Stimulated activated naive CD4-positive, alpha-beta T cell (primary cell): ENCODE measurements around the gene FOXJ2.
"Not testable (repeated sequence)": the region's sequence is repeated elsewhere in the genome, so short reads cannot be mapped to it uniquely, and the experiment has no call there.

Experiments used
- DNase-seq, 6 experiments: peaks; one replicate each; lab custom pipeline; 2025; lab: John Stamatoyannopoulos, UW

The FOXJ2 gene

GRCh38 chr12:8032242-8033152, at the start of gene FOXJ2:
FOXJ2 (plus strand) TSS chr12:8032716; CDS start chr12:8039833, 7,117 bp downstream.
- peak; percentile 68 to 82 (median 74) for DNase-seq

GRCh38 chr12:7983019-7983418, 49.5 kb upstream of the FOXJ2 start:
- DNase-seq: not testable (repeated sequence)

GRCh38 chr12:7983460-7983859, 49.1 kb upstream of the FOXJ2 start:
- not testable (repeated sequence) for DNase-seq

GRCh38 chr12:7984900-7985299, 47.6 kb upstream of the FOXJ2 start:
- no peak for DNase-seq

GRCh38 chr12:7985802-7986418, 46.6 kb upstream of the FOXJ2 start:
- no peak for DNase-seq

- DNase-seq: peak in 4 of 6 experiments; percentile 4 to 41 (median 27)
Observed at GRCh38 chr12:7989827-7990491, 42.6 kb upstream of the FOXJ2 start.

GRCh38 chr12:7991535-7991934, 41.0 kb upstream of the FOXJ2 start:
- DNase-seq: no peak

GRCh38 chr12:7994731-7995205, 37.7 kb upstream of the FOXJ2 start:
- DNase-seq: no peak

GRCh38 chr12:7995266-7995963, 37.1 kb upstream of the FOXJ2 start:
- peak; percentile 53 to 85 (median 80) for DNase-seq

GRCh38 chr12:8000827-8001226, 31.7 kb upstream of the FOXJ2 start:
- not testable (repeated sequence) for DNase-seq

- DNase-seq: not testable (repeated sequence)
Observed at GRCh38 chr12:8001496-8001895, 31.0 kb upstream of the FOXJ2 start.

GRCh38 chr12:8004897-8005296, 27.6 kb upstream of the FOXJ2 start:
- not testable (repeated sequence) for DNase-seq

- DNase-seq: no peak
Observed at GRCh38 chr12:8011331-8011730, 21.2 kb upstream of the FOXJ2 start.

- no peak for DNase-seq
Observed at GRCh38 chr12:8012651-8013309, 19.7 kb upstream of the FOXJ2 start.

GRCh38 chr12:8014836-8015235, 17.7 kb upstream of the FOXJ2 start:
- no peak for DNase-seq

- not testable (repeated sequence) for DNase-seq
Observed at GRCh38 chr12:8018213-8018612, 14.3 kb upstream of the FOXJ2 start.

GRCh38 chr12:8018666-8019581, 13.6 kb upstream of the FOXJ2 start:
- peak in 4 of 6 experiments; percentile 11 to 38 (median 26) for DNase-seq

GRCh38 chr12:8026291-8026900, 6.1 kb upstream of the FOXJ2 start:
- DNase-seq: peak; percentile 93 to 98 (median 96)

GRCh38 chr12:8027856-8028255, 4.7 kb upstream of the FOXJ2 start:
- no peak for DNase-seq

GRCh38 chr12:8028267-8028666, 4.2 kb upstream of the FOXJ2 start:
- no peak for DNase-seq
